Stimulated activated CD8-positive, alpha-beta memory T cell treated with anti-CD3 and anti-CD28 coated beads, Interleukin-12 subunit alpha, Interleukin-12 subunit beta, amount 100 ng/mL, for 24 hours (primary cell): ENCODE measurements around the gene SEMA4F.

ENCODE experiments used
- DNase-seq: peaks from one replicate; pipeline ENCODE4 v3.0.0-alpha.2; 2020; ENCODE audit errors: extremely low read depth

Gene SEMA4F

GRCh38 chr2:74659462-74659861 lies 5.4 kb downstream of the SEMA4F start:
- DNase-seq, result no peak

DNA sequence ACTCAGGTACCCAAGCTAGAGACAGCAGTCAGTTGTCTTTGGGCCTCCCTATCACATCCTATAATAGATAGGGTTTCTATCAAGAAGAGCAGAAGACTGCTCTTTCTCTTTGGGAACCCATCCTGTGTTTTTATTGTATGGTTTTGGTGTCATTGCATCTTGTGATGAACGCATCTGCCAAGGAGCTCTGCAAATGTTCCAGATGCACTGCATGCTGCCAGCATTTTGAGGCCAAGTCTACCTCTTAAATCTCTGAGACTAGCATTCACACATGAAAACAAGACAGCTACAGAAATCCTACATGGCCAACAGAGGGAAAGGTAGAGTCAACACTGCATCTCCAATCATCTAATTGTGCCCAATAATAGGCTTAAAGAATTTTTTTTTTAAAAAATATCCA lies 14.0 kb downstream of the SEMA4F start:
- DNase-seq, result no peak

DNA sequence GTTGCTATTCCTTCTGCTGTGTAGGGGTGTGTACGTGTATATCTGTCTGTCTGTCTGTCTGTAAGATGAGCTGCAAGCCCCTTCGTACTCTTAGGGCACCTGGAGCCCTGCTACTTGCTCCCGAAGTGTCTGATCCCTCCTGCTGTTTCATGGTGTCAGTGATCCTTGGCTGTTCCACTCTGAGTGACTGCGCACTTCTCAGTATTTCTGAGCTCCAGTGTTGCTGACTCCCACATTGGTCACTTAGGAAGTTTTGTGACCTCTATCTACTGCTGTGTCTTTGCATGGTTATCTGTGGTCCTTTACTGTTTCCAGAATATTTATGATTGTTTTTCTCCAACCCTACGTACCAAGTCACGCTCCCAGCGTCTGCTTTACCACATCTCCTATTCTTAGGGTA lies 16.2 kb downstream of the SEMA4F start:
- DNase-seq, result no peak

DNA sequence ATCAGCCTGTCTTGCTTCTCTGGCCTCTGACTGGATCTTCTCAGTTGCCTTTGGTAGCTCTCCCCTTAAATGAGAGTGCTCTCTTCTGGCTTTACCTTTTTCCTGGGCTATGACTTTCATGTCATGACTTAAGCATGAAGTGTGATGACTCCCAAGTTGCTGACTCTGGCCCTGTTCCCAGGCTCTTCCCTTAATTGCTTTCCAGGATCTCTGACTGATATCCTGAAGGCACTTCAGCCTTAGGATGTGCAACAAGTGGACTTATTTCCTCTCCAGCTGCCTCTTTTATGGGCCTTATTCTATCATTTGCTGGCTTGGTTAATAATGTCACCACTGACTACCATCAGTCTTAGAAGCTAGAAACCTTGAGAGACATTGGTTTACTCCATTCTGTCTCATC lies 17.4 kb downstream of the SEMA4F start:
- no peak for DNase-seq

DNA sequence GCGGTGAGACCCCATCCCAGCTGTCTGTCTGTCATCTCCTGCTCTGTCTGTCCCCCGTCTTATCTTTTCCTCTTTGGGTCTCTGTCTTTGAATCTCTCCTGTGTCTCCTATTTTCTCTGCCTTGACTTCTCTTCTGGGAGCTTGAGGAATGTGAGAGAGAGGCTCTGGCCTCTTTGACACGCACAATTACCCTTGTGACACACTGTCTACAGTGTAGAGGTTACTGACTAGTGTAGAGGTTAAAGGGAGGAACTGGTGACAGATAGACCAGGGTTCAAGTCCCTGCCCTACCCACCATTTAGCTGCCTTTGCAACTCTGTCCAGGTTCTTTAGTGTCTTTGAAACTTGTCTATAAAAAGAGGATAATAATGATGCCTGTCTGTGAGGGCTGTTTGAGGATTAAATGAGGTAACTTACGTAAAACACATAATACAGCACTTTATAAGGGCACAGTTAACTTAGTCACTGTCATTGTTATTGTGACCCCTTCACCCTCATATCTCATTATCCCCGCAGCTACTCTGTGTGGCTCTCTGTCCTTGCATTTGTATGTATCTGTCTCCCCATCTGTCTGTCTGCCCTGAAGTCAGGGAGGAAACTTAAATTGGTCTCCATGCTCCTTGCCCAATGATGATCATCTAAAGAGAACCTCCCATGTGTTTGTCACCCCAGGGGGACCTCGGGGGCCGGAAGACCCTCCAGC lies 19.9 kb downstream of the SEMA4F start:
- no peak for DNase-seq

GRCh38 chr2:74675090-74675489 lies 21.0 kb downstream of the SEMA4F start:
- DNase-seq, result no peak

GRCh38 chr2:74676331-74676730 lies 22.3 kb downstream of the SEMA4F start:
- DNase-seq, result no peak

DNA sequence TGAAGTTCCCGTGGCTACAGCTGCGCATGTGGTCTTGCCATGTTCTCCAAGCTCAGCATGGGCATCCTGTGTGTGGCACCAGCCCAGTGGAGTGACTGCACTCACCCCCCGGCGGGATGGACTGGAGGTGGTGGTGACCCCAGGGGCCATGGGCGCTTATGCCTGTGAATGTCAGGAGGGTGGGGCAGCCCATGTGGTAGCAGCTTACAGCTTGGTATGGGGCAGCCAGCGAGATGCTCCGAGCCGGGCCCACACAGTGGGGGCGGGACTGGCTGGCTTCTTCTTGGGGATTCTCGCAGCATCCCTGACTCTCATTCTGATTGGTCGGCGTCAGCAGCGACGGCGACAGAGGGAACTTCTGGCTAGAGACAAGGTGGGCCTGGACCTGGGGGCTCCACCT lies 25.6 kb downstream of the SEMA4F start:
- DNase-seq, result no peak

DNA sequence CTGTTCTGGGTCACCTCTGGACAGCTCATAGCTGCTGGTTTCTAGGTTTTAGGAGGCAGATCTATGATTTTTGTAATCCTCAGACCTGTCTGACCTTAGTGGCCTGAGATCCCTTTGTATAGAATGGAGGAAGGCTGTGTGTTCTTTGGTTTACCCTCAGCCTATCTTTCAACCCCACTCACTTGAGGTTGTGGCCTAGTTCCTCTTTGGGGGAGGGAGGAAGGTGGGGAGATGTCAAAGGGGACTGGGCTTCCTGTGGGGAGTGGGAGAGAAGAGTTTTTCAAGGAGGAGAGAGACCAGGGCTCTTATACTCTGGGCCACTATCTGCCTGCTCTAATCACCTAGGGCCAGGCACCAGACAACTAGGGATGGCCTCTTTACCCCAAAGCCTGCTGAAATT lies 28.5 kb downstream of the SEMA4F start:
- DNase-seq, result no peak

DNA sequence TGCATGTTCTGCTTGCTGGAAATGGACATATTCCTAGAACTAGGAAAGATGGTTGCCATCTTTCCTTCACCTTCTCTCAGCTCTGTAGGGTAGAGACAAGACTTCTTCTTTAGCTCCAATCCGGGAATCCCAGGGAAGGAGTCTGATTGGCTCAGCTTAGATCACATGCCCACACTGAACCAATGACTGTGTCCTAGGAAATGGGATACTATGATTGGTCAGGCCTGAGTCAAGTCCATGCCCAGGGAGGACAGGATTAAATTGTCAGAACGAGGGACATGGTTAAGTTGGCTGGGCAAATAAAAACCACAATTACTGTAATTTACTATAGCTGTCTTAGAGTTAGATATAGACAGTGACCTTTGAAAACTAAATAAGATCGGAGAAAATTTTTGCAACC lies 31.4 kb downstream of the SEMA4F start:
- DNase-seq, result no peak

GRCh38 chr2:74688881-74689280 lies 34.8 kb downstream of the SEMA4F start:
- DNase-seq, result no peak

DNA sequence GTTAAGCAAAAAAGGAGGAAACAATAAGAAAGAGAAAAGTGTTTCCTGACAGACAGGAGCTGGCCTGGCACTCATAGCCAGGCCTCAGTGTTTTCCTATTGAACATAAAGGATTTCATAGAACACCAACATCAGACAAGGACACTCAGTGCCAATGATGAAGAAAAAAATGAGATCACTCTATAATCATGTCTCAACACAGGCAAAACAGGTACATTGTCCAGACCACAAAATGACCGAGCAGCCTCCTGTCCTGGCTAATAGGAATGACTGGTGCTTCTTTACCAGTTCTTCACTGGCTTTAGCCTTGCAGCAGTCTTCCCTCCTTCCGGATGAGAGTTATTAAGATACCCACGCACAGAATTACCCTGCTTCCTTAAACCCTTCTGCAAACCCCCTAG lies 35.6 kb downstream of the SEMA4F start:
- no peak for DNase-seq

- DNase-seq, result no peak
Measured at GRCh38 chr2:74690571-74690970, 36.5 kb downstream of the SEMA4F start.

GRCh38 chr2:74691929-74692328 lies 37.9 kb downstream of the SEMA4F start:
- no peak for DNase-seq

DNA sequence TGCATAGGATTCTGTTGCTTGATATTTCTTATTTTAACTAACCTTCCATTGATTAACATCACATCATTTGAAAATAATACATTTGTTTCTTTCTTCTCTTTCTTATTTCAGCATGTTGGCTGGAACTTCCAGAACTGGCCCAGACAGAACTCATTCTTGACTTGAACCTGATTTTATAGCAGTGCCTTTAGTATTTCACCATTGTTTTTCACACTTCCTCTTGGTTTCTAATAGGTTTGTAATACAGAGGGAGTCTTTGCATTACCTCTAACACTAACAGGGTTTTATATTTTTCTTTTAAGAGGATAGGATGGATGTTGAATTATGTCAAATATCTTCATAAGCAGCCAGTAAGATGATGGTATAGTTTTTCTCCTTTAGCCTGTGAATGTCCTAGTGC lies 39.2 kb downstream of the SEMA4F start:
- no peak for DNase-seq

DNA sequence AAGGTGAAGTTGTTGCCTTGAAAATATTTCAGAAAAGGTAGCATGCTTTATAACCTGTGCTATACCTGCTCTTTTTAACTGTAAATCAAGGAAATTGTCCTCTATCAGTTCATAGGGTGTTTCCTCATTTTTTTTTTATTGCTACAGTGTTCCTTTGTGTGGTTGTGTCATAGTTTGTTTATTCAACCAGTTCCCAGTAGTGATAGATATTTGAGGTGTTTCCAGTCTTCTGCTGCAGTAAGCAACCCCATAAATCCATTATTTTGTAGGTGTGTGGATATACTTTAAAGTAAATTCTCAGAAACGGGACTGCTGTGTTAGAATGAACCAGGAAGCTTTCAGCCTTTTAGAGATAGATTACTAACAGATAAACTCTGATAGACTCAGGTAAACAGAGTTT lies 39.6 kb downstream of the SEMA4F start:
- DNase-seq, result no peak

DNA sequence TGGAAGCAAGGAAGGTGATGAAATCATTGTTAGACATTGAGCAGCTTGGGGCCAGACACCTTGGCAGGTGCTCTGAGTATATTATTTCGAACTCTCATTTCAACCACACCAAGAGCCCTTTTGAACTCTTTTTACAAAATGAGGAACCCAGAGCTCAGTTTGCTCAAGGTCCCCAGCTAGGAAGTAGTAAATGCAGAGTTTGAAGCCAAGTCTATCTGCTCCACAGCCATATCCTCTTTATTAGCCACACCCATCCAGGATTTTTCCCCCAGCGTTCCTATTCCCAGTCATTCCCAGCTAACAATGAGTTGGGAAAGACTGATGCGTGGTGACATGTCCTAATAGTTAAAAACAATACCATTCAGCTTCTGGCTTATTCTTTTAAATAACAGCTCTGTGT lies 40.2 kb downstream of the SEMA4F start:
- DNase-seq, result no peak

DNA sequence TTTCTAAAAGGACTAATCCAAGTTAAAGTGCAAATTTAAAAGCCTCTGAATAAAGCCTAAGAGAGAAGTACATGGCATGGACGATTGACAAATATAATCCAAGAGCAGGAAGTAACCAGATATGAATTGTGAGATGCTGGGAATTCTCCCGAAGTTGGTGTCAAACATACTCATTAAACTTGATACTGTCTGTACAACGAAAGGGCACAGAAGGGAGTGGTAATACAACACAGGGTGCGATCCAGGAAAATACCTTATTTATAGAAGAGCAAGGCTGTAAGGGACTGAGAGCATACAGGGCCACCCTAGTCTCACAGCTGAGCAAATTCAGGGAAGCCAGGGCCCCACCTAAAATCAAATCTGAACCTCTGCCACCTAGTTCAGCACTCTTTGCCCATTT lies 41.6 kb downstream of the SEMA4F start:
- no peak for DNase-seq

DNA sequence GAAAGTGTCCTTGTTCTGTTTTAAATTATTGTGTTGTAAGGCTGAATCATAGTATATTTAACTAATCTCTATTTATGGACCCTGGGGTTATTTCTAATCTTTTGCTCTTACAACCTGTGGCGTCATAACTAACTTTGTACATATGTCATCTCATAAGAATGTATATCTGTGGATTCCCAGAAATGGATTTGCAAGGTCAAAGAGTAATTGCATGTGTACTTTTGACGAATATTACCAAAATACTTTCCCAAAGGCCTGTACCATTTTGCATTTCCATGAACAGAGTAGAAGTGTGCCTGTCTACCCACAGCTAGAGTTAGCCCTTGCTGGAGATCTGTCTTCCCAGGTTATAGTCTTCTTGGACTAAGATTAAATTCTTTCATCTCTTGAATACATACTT lies 42.8 kb downstream of the SEMA4F start:
- no peak for DNase-seq

DNA sequence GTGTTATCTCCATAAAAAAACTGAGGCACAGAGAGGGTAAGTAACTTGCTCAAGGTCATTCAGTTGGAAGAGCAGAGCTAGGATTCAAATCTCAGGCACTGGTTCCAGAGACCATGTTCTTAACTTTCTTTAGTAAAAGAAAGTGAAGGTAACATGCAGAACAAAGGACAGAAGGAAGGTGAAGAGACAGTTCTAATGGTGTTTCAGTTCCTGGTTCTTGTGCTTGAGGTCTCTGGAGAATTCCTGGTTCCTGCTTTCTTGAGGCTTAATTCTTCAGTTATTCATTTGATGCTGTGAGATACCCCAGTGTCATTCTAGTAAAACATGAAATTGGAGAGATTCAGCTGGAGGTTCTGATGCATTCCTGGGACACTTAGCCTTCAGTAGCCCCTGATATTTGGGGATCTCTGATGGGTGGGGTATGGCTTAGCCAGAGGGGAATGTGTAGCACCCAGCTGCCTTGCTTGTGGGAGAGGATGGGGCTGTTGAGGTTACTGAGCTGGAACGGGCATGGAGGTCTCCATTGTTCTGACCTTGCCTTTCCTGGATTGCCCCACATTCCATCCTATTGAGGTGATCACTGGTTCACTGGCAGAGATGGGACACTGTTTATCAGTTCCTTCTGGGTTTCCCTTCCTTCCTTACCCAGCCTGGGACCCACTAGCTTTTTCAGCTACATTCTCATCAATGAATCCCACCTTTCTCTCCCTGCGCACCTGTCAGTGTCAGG lies 46.8 kb downstream of the SEMA4F start:
- no peak for DNase-seq

DNA sequence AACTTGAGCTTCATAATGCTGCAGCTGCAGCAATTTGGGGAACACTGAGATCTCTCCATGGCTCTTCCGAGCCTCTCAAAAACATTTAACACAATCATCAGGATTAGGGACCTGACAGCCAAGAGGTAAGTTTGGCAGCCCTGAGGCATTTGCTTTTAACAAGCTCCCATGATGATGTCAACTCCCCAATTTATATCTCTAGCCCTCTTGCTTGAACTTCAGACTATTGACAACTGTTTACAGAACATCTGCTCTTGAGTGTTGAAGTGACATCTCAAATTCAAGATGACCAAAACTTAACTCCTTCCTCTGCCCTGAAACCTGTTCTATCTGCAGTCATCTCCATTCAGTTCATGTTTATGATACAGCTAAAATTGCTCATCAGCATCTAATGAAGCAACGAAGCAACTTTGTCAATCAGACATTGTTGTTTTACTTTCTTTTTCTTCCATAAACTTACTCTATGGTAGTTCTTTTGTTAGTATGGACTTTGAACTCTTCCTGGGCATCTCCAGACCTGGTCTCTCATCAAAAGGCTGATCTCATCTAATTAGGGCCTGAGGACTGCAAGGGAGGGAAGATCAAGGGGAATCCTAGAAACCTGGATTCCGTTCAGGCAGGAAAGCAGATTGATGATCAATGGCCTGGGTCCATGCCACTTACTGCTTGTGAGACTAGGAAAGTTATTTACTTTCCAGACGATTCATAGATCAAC lies 48.1 kb downstream of the SEMA4F start:
- DNase-seq, result no peak

- DNase-seq, result no peak
Measured at GRCh38 chr2:74703373-74703772, 49.3 kb downstream of the SEMA4F start.

- DNase-seq, result no peak
Measured at GRCh38 chr2:74704216-74704615, 50.2 kb downstream of the SEMA4F start.
